ENCODE results near the gene GJD4.

- TF ChIP-seq POLR2A (IDR thresholded peaks at IDR 0.05) (no peak), CTCF (IDR thresholded peaks at IDR 0.05) (no peak)
These were observed 48.9 kb upstream of the GJD4 start for GRCh38 chr10:35555962-35556930.
